ENCODE results near the gene MTFP1. TPM values are rescaled to one million over a fixed set of nuclear protein-coding genes. Genes with fewer than 3 reads are reported as not detected.

Gene MTFP1
- total and polyA plus RNA-seq, 9 of the 15 experiments (the other 6 are each of a cell fraction or from before 2014, with no cell fraction given) = 10.7 to 52.0 (median 30.1) TPM

- Histone ChIP-seq H3K4me3 (no peak overlapping the region), H2AFZ (ENCODE audit: low read depth, low read length) (peak overlapping the region; percentile 87)
- POLR2A ChIA-PET = interaction anchor here (1.4 kb wide), 1 partner anchor 9 kb away, joined by 3 read pairs; no protein-coding TSS in a partner anchor
- TF ChIP-seq TRIM24 (IDR thresholded peaks at IDR 0.05) = 0 out of 4 replicates have a peak, but pooled peaks of 1 of the 2 experiments have one; percentile 17
- TF ChIP-seq CBX8 (IDR thresholded peaks at IDR 0.05; ENCODE audit: borderline replicate concordance, extremely low read depth, low read depth, low read length, poor library complexity, severe bottlenecking) = no peak
- TF ChIP-seq CHD4 (IDR thresholded peaks at IDR 0.05; ENCODE audit: insufficient read depth, insufficient replicate concordance, low read depth, low read length, poor library complexity, severe bottlenecking) = peak; percentile 20
- no peak for TF ChIP-seq POLR2A (conservative IDR thresholded peaks at IDR 0.05)
- no peak for TF ChIP-seq ARID2 (IDR thresholded peaks at IDR 0.05)
- TF ChIP-seq FOXP1 (CRISPR knock-in tag; IDR thresholded peaks at IDR 0.05) = no peak
- TF ChIP-seq ZBTB40 (IDR thresholded peaks at IDR 0.05) = peak; percentile 87
- no peak for TF ChIP-seq ZBTB40 (CRISPR knock-in tag; IDR thresholded peaks at IDR 0.05)
- no peak for TF ChIP-seq ARID3B (CRISPR knock-in tag; IDR thresholded peaks at IDR 0.05; ENCODE audit: borderline replicate concordance)
- TF ChIP-seq MAFG (tag; conservative IDR thresholded peaks at IDR 0.05) = no peak
- no peak for TF ChIP-seq BACH1 (tag; IDR thresholded peaks at IDR 0.05)
- TF ChIP-seq ZNF644 (tag; IDR thresholded peaks at IDR 0.05; ENCODE audit: low read depth) = no peak
- peak; percentile 38; the same call in 1 of the 2 replicates for TF ChIP-seq SPI1 (IDR thresholded peaks at IDR 0.05; ENCODE audit: borderline replicate concordance, low read depth, low read length)
These were observed 10.1 kb downstream of the MTFP1 start for GRCh38 chr22:30435674-30436126.

More at GRCh38 chr22:30435674-30436126, 10.1 kb downstream of the MTFP1 start:
- WGBS (ENCODE audit: insufficient coverage, low coverage, missing lambda C conversion rate) = 87% methylated on average over 5 of the region's 6 CpGs
- peak; percentile 30; the same call in 1 of the 3 replicates for ATAC-seq
- H3K27me3 ChIP-seq (ENCODE audit: control insufficient read depth in 2 of 2, insufficient read depth in 2 of 2, low read length in 2 of 2) = no peaks in the 10 kb centered on the region
- CTCF ChIA-PET (ENCODE audit: low intra/inter-chr PET ratio) = no interaction called here
- no peaks in the 10 kb centered on the region for H3K36me3 ChIP-seq (ENCODE audit: control insufficient read depth, insufficient read depth, low read length)
- FAIRE-seq = peak; percentile 74
- H3K9me3 ChIP-seq (replicated peaks; ENCODE audit: control insufficient read depth, insufficient read depth, low read depth, low read length) = no peaks in the 10 kb centered on the region; the same call in 1 of the 2 replicates
- intact Hi-C loops (cut with micrococcal nuclease) (no loop called here), in situ Hi-C loops (cut with MboI) (no loop called here)
- peak overlapping the region; percentile 18; the same call in 1 of the 2 replicates for H3K4me2 ChIP-seq (ENCODE audit: insufficient read depth, low read length)
- no peaks in the 10 kb centered on the region for H3K79me2 ChIP-seq (ENCODE audit: control insufficient read depth, insufficient read depth, low read length)
- peak overlapping the region; percentile 65 for H3K27ac ChIP-seq (ENCODE audit: extremely low read depth, low read depth, low read length)
- H3K9me1 ChIP-seq (ENCODE audit: control insufficient read depth, insufficient read depth, low read length) = no peaks in the 10 kb centered on the region
- DNase-seq (ENCODE audit: extremely low read depth in 1 of 4, low spot score in 3 of 4) = peak in 2 of 4 experiments; percentile 25 to 28
- H4K20me1 ChIP-seq (replicated peaks; ENCODE audit: control insufficient read depth, insufficient read depth, low read length) = no peaks in the 10 kb centered on the region
- H3K4me1 ChIP-seq (replicated peaks in 1 of 2; ENCODE audit: control insufficient read depth in 2 of 2, insufficient read depth in 2 of 2, low read length in 2 of 2) = peaks cover 21 to 28% of the 10 kb centered on the region in 2 experiments
- no TSS peak for BruUV-seq (replicated peaks)
- no peak overlapping the region for H3K9ac ChIP-seq (ENCODE audit: insufficient read depth in 1 of 2, low read depth in 2 of 2, low read length in 2 of 2)
